IPS DF 19.7 (cell line): ENCODE data around the gene CAMK1.

Experiments used
- DNase-seq: peaks from one replicate; pipeline ENCODE4 v3.0.0-alpha.2; 2013; ENCODE audit warnings: low read depth, low spot score

CAMK1 gene

GRCh38 chr3:9769426-9770275 lies at the start of gene CAMK1:
Gene CAMK1, minus strand, starts transcription at chr3:9769947. Its CDS starts 2,198 bp downstream, at chr3:9767749.
- DNase-seq: no peak

GRCh38 chr3:9818666-9819335 lies 49.1 kb upstream of the CAMK1 start:
- no peak for DNase-seq

GRCh38 chr3:9817436-9817835 lies 47.7 kb upstream of the CAMK1 start:
- DNase-seq: no peak

- no peak for DNase-seq
Measured at GRCh38 chr3:9815986-9816385, 46.2 kb upstream of the CAMK1 start.

- DNase-seq: no peak
Measured at GRCh38 chr3:9812870-9813483, 43.2 kb upstream of the CAMK1 start.

- DNase-seq: no peak
Measured at GRCh38 chr3:9810846-9811245, 41.1 kb upstream of the CAMK1 start.

- no peak for DNase-seq
Measured at GRCh38 chr3:9810433-9810770, 40.7 kb upstream of the CAMK1 start.

- no peak for DNase-seq
Measured at GRCh38 chr3:9809615-9810432, 40.1 kb upstream of the CAMK1 start, which contains the start of gene TTLL3. Gene TTLL3, plus strand, starts transcription at chr3:9810262. Its CDS starts 400 bp downstream, at chr3:9810662.

GRCh38 chr3:9809239-9809614 lies 39.5 kb upstream of the CAMK1 start:
- no peak for DNase-seq

- DNase-seq: no peak
Measured at GRCh38 chr3:9808345-9809037, 38.7 kb upstream of the CAMK1 start.

- DNase-seq: no peak
Measured at GRCh38 chr3:9807981-9808344, 38.2 kb upstream of the CAMK1 start.

- DNase-seq: no peak
Measured at GRCh38 chr3:9806688-9807589, 37.2 kb upstream of the CAMK1 start.

GRCh38 chr3:9806137-9806536 lies 36.4 kb upstream of the CAMK1 start:
- no peak for DNase-seq

- no peak for DNase-seq
Measured at GRCh38 chr3:9804996-9805395, 35.2 kb upstream of the CAMK1 start.

- DNase-seq: no peak
Measured at GRCh38 chr3:9803494-9803893, 33.7 kb upstream of the CAMK1 start.

- DNase-seq: no peak
Measured at GRCh38 chr3:9800529-9800928, 30.8 kb upstream of the CAMK1 start.

- no peak for DNase-seq
Measured at GRCh38 chr3:9797196-9797945, 27.6 kb upstream of the CAMK1 start.

GRCh38 chr3:9795207-9795606 lies 25.5 kb upstream of the CAMK1 start:
- no peak for DNase-seq

GRCh38 chr3:9794400-9794799 lies 24.7 kb upstream of the CAMK1 start:
- no peak for DNase-seq
